GM10248 (cell line): ENCODE measurements around the gene PLEKHG3.

ENCODE experiments used
- CTCF ChIA-PET: fragments of 300-600 bp; sonication (Branson Sonifier 250); formaldehyde crosslinking; extraction: SDS; loops from one replicate; lab custom pipeline; 2021; ENCODE audit warnings: antibody characterized with exemption; lab: Yijun Ruan, JAX
- POLR2A ChIA-PET: fragments of 350-650 bp; sonication (Branson Sonifier 250); formaldehyde crosslinking; extraction: SDS; loops from one replicate; lab custom pipeline; 2020; ENCODE audit warnings: antibody characterized with exemption; lab: Yijun Ruan, JAX
- DNase-seq: peaks from one replicate; pipeline ENCODE4 v3.0.0; 2012; ENCODE audit errors: extremely low spot score
- TF ChIP-seq, protein P1 (sequence below): IDR thresholded peaks from 2 replicates; pipeline ENCODE4 v1.5.1; 2012; ENCODE audit warnings: mild to moderate bottlenecking, low read depth; ENCODE audit errors: extremely low read depth, missing control alignments, control extremely low read depth

The PLEKHG3 gene

DNA sequence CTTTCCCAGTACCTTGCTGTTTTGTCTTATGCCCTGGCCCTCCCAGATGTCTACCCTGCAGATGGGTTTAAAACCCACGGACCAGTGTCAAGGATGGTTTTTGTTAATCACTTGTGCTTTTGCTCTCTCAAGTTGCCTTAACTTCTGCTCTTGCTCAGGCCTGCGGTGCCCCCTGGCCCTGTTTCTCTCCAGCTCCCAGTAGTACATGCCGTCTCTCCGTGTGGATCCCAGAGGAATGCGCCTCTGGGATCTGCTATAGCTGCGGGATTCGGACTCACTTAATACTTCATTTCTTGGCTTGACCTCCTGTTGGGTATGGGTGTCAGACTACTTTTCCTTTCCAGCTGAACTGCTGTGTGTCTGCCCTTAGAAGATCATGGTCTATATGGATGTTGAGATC lies 14.5 kb downstream of the PLEKHG3 start:
- DNase-seq: no peak
- POLR2A ChIA-PET: no interaction called here
- CTCF ChIA-PET: no interaction called here
- TF ChIP-seq, protein P1, sequence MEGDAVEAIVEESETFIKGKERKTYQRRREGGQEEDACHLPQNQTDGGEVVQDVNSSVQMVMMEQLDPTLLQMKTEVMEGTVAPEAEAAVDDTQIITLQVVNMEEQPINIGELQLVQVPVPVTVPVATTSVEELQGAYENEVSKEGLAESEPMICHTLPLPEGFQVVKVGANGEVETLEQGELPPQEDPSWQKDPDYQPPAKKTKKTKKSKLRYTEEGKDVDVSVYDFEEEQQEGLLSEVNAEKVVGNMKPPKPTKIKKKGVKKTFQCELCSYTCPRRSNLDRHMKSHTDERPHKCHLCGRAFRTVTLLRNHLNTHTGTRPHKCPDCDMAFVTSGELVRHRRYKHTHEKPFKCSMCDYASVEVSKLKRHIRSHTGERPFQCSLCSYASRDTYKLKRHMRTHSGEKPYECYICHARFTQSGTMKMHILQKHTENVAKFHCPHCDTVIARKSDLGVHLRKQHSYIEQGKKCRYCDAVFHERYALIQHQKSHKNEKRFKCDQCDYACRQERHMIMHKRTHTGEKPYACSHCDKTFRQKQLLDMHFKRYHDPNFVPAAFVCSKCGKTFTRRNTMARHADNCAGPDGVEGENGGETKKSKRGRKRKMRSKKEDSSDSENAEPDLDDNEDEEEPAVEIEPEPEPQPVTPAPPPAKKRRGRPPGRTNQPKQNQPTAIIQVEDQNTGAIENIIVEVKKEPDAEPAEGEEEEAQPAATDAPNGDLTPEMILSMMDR: no peak

DNA sequence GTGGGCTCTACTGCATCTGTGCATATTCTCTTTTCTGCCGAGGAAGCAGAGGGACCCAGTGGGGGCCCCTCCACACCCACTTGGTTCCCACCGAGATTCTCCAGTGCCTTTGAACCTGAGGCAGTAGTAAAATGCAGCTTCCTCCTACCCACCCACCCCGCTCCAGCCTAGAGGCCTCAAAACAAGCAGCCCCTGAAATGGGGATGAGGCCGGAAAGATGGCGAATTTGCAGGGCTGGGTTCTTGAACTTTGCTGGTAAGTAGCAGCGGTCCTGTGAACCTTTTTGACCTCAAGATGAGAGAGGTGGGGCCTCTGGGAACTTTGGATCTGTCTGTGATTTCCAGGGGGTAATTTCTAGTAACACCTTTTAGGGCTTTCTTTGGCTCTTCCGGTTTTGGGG lies 15.4 kb downstream of the PLEKHG3 start:
- POLR2A ChIA-PET: no interaction called here

DNA sequence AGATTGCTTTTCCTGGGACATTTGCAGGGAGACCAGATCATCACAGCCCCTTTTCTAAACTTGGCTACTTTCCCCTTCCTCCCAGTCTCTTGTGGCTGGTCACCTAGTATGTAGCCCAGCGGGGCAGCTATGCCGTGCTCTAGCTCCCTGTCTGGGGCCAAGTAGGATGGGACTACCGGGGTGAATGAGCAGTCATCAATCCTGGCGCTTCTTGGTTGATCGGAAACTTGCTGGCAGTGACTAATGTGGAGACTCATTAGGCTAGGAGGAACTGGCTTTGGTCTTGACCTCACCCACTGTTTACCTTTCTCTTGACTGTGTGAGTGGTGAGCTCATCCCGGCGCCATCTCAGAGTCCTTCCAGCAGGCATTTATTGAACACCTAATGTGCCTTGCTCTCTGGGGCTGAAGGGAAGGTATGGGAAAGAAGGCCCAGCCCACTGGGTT lies 15.9 kb downstream of the PLEKHG3 start:
- ChIA-PET CTCF (no interaction called here), POLR2A (no interaction called here)
- no peak for DNase-seq
- TF ChIP-seq, protein P1: no peak

More for the DNA sequence above, 15.4 kb downstream of the PLEKHG3 start:
- no peak for DNase-seq
- CTCF ChIA-PET: no interaction called here
- TF ChIP-seq, protein P1: no peak

DNA sequence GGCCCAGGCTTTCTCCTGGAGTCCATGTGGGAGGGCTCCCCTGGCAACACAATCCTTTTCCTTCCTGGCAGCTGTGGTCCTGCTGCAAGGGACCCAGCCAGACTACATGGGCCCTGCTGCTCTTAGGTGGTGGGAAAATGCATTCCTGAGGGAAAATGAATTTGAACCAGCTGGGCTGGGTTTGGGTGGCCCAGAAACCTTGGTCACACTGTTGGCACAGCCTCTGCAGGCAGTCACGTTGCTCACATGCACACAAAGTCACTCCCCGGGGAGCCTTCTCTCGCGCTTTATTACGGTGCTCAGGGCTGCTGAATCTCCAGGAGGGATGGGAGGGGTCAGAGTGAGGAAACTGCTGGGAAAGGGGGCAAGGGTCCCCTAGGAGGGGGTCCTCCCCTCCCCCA lies 17.2 kb downstream of the PLEKHG3 start:
- POLR2A ChIA-PET: no interaction called here
- CTCF ChIA-PET: no interaction called here
- no peak for DNase-seq
- TF ChIP-seq, protein P1: no peak

DNA sequence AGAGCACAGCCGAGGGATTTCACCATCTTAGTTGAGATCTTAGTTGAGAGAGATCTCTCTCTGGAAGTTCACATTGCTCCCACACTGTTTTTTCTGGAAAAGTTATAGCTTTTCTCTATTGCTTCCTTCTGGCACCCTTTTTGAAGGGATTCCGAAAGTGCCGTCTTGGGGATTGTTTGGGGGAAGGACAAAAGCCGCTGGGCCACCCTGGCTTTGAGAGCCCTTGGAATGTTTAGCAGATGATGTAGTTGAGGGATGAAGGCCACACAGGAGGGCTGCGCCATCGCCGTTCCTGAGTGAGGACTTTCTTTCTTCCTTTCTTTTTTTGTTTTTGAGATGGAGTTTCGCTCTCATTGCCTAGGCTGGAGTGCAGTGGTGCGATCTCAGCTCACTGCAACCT lies 17.7 kb downstream of the PLEKHG3 start:
- TF ChIP-seq, protein P1: no peak
- no peak for DNase-seq
- CTCF ChIA-PET: no interaction called here
- POLR2A ChIA-PET: no interaction called here

DNA sequence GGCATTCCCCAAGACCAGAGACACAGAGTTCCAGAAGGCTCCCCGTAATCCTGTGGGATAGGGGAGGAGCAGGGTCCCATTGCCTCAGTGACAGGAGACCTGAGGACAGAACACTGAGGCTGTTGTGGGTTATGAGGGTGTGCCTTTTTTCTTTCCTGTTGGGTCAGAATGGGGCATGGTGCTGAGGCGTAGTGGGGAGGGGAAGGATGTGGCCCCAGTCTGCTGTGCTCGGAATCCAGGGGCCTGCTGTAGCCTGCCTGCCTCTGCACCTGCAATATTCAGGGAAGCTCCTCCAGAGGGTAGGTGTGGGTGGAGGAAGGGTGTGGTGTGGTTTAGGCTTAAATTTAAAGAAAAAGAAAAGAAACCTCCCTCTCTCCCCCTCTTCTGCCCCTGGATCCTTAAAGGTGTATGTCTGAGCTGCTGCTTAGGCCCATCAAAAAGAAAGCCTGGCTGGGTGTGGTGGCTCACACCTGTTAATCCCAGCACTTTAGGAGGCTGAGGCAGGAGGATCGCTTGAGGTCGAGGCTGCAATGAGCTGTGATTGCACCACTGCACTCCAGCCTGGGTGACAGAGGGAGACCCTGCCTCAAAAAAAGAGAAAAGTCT lies 18.7 kb downstream of the PLEKHG3 start:
- CTCF ChIA-PET: no interaction called here
- TF ChIP-seq, protein P1: no peak
- DNase-seq: no peak
- POLR2A ChIA-PET: no interaction called here
